NK-92 (cell line): ENCODE data around the gene TNFSF13.

Source experiments
- DNase-seq: peaks from one replicate; lab custom pipeline; 2025; ENCODE audit not compliant: unreplicated experiment; lab: John Stamatoyannopoulos, UW

TNFSF13 gene

GRCh38 chr17:7574176-7574953, 15.8 kb downstream of the TNFSF13 start:
- no peak for DNase-seq

- DNase-seq = no peak
Measured at GRCh38 chr17:7575481-7575883, 16.9 kb downstream of the TNFSF13 start.

GRCh38 chr17:7575959-7576358, 17.4 kb downstream of the TNFSF13 start:
- DNase-seq = no peak

DNA sequence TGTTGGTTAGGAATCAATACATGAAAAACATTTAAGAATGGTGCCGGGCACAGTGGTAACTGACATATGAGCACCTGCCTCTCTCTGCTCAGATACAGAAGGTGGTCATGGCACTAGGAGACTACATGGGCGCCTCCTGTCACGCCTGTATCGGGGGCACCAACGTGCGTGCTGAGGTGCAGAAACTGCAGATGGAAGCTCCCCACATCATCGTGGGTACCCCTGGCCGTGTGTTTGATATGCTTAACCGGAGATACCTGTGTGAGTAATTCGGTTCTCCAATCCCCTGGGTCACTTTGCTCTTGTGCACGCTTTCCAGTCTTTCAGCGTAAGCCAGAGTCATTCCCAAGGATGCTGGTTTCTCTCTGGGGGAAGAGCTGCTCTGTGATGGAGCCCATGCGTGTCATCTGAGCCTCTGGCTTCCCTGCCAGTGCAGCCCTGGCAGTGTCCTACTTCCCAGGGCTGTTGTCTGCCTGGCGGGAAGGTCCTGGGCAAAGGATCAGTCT, 17.9 kb downstream of the TNFSF13 start:
- DNase-seq = no peak

DNA sequence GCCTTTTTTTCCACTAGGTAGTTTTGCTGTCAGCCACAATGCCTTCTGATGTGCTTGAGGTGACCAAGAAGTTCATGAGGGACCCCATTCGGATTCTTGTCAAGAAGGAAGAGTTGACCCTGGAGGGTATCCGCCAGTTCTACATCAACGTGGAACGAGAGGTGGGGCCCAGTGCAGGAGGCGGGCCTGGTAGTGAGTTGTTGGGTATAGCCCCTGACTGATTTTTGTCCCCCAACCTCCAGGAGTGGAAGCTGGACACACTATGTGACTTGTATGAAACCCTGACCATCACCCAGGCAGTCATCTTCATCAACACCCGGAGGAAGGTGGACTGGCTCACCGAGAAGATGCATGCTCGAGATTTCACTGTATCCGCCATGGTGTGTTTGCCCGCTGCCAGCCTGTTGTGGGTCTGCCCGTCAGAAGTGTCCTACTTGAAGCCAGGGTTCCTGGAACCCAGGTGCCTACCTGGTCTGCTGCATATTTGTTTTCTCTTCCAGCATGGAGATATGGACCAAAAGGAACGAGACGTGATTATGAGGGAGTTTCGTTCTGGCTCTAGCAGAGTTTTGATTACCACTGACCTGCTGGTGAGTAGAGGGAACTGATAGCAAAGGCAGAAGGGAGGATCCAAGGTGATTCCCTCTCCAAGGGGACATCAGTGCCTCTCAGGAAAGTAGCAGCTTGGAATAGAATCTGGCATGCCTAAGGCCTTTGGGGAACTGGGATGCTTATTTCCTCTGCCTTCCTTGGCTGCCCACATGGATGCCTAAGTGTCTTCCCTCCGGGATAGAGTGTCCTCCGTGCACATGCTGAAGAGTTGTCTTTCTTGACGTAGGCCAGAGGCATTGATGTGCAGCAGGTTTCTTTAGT, 19.0 kb downstream of the TNFSF13 start:
- no peak for DNase-seq

DNA sequence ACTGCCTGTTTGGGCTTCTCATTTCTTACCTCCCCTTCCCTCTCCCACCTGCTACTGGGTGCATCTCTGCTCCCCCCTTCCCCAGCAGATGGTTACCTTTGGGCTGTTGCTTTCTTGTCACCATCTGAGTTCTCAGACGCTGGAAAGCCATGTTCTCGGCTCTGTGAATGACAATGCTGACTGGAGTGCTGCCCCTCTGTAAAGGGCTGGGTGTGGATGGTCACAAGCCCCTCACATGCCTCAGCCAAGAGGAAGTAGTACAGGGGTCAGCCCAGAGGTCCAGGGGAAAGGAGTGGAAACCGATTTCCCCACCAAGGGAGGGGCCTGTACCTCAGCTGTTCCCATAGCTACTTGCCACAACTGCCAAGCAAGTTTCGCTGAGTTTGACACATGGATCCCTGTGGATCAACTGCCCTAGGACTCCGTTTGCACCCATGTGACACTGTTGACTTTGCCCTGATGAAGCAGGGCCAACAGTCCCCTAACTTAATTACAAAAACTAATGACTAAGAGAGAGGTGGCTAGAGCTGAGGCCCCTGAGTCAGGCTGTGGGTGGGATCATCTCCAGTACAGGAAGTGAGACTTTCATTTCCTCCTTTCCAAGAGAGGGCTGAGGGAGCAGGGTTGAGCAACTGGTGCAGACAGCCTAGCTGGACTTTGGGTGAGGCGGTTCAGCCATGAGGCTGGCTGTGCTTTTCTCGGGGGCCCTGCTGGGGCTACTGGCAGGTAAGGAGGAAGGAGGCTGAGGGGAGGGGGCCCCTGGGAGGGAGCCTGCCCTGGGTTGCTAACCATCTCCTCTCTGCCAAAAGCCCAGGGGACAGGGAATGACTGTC, 20.7 kb downstream of the TNFSF13 start, which contains the start of gene CD68:
Gene CD68 (plus strand): TSS at position 638 of the 833 bp plus-strand sequence. CDS start 40 bp downstream, at position 678.
- DNase-seq = no peak

DNA sequence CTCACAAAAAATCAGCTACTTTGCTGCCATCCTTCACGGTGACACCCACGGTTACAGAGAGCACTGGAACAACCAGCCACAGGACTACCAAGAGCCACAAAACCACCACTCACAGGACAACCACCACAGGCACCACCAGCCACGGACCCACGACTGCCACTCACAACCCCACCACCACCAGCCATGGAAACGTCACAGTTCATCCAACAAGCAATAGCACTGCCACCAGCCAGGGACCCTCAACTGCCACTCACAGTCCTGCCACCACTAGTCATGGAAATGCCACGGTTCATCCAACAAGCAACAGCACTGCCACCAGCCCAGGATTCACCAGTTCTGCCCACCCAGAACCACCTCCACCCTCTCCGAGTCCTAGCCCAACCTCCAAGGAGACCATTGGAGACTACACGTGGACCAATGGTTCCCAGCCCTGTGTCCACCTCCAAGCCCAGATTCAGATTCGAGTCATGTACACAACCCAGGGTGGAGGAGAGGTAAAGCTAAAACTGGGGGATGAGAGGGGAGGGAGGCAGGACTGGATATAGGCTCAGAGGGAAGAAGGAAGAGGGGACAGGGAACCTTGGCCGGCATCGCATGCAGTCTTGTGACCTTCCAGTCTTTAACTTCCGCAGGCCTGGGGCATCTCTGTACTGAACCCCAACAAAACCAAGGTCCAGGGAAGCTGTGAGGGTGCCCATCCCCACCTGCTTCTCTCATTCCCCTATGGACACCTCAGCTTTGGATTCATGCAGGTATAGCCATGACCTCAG, 21.5 kb downstream of the TNFSF13 start:
- no peak for DNase-seq

- no peak for DNase-seq
Measured at GRCh38 chr17:7580604-7581575, 22.3 kb downstream of the TNFSF13 start.

DNA sequence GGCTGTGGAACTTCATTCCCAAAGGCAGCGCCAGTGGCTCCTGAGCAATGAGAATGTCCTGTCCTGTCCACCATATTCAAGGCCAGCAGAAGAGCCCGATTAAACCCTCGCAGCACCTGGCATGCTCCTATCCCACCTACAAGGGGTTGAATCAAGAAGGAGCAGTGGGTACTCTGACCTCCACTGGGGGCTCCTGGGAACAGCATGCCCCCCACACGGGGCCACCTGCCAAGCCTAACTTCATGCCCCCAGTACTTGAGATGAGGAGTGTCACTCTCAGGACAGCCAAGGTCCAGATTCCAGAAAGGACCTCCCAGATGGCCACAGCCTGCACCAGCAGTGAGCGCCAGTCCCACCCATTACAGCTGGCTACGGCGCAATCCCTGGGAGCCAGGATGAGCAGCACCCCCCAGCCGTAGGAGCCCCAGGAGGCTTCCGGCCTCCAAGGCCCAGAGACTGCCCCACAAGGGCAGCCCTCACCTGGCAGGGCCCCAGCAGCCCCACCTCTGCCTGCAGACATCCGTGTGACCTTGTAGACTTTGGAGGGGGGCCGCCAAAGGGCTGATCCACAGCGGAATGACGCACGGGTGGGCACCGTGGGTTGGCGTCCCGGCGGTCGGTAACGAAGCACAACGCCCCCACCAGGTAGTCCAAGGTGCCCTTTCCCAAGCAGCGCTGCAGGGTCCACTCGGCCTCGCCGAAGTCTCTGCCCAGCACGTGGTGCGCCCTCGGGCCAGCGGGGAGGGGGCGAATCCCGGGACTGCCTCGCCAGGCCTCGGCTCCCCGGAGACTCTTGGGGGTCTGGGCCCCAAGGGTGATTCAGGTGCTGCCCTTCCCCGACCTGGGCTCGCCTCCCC, 24.1 kb downstream of the TNFSF13 start:
- DNase-seq = no peak

DNA sequence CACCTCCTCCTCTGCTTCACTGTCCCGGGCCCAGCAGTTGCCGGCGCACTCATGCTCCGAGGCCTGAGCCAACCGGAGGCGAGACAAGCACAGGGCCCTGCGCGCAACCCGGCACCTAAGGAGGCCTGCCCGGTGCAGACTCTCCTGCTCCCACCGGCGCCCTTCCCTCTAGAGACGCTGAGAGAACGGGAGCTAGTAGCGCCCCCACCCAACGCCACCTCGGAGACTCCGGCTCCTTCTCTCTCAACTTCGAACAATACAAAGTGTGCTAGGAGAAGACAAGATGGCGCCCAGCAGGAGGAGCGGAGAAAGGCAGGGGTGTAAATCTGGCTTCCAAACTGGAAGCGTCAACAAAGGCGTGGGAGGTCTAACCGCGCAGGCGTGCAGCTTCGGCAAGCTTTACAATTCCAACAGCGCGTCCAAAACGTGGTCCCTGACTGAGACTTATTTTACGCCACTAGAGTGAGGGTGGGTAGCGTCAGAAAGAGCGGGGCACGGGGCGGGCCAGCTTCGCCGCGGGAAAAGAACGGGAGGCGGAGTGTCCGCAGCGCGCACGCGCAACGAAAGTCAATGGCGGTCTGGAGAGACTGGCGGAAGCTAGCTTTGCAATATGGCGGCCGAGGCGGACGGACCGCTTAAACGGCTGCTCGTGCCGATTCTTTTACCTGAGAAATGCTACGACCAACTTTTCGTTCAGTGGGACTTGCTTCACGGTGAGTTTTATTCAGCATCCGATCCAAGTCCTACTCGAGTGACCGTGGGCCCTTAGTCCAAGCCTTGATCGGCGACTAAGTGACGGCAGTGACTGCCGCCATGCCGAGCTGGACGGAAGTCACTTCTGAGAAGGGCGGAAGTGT, 24.9 kb downstream of the TNFSF13 start, which contains the start of gene MPDU1:
Gene MPDU1 (plus strand): TSS at position 600 of the 857 bp plus-strand sequence. CDS start 11 bp downstream, at position 611.
- DNase-seq = peak; percentile 36

GRCh38 chr17:7586673-7587419, 28.3 kb downstream of the TNFSF13 start:
- no peak for DNase-seq

- no peak for DNase-seq
Measured at GRCh38 chr17:7587420-7588151, 29.0 kb downstream of the TNFSF13 start.

GRCh38 chr17:7588553-7589203, 30.1 kb downstream of the TNFSF13 start:
- no peak for DNase-seq

DNA sequence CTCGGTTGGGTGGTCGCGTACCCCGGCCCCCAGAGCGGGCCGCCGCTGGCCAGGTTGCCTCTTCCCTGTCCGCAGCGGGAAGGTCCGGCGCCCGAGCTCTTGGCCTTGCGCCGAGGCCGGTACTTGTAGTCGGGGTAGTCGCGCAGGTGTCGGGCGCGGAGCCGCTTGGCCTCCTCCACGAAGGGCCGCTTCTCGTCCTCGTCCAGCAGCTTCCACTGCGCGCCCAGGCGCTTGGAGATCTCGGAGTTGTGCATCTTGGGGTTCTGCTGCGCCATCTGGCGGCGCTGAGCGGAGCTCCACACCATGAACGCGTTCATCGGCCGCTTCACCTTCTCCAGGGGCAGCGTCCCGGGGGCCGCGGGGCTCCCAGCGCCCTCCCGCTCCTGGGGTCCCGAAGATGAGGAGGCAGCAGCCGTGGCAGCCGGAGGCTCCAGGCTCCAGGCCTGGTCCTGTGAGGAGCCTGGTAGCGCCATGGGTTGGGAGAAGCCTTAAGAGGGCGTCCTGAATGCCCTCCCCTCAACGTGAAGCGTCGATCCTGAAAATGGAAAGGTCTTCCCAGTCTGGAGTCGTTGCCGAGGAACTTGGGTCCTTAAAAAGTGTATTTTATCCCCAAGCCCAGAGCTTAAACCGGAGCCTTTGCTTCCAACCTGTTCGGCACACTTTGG, 30.8 kb downstream of the TNFSF13 start:
- DNase-seq = no peak
